IMR-90 (cell line): ENCODE measurements around the gene KATNB1. TPM values are rescaled to one million over a fixed set of nuclear protein-coding genes. Genes with fewer than 3 reads are reported as not detected.

Experiments used
- ATAC-seq: fragments of 200-7000 bp; cut with Tn5 transposase; 2 replicates; pipeline ENCODE4 v1.9.1; 2020; ENCODE audit warnings: low read depth, mild to moderate bottlenecking, moderate library complexity
- BruUV-seq: library from RNA; stranded (reverse); fragments of 400-500 nt; replicated peaks from 2 replicates; lab custom pipeline; 2021; lab: Mats Ljungman, UMichigan
- CTCF ChIA-PET: fragments of 300-600 bp; formaldehyde crosslinking; extraction: SDS; loops from one replicate; lab custom pipeline; 2021; ENCODE audit warnings: antibody characterized with exemption; lab: Yijun Ruan, JAX
- POLR2A ChIA-PET: fragments of 300-600 bp; sonication (Branson Sonifier 250); formaldehyde crosslinking; loops from one replicate; lab custom pipeline; 2022; ENCODE audit warnings: antibody characterized with exemption; ENCODE audit not compliant: unreplicated experiment; lab: Charles Lee
- DNase-seq: peaks from one replicate; pipeline ENCODE4 v3.0.0; 2013
- H2AFZ ChIP-seq: replicated peaks from 2 replicates; pipeline ENCODE3; 2013; ENCODE audit warnings: low read length, mild to moderate bottlenecking; ENCODE audit not compliant: poor library complexity
- H2AK5ac ChIP-seq: 2 replicates; pipeline ENCODE4 v1.6.1; 2013; ENCODE audit warnings: low read depth, low read length, inconsistent platforms
- H2AK9ac ChIP-seq: replicated peaks from 2 replicates; pipeline ENCODE3; 2013; ENCODE audit warnings: mild to moderate bottlenecking, low read depth, low read length, moderate library complexity; ENCODE audit not compliant: poor library complexity
- H2BK120ac ChIP-seq: 2 replicates; pipeline ENCODE4 v1.6.1; 2013; ENCODE audit warnings: low read depth, low read length, inconsistent platforms
- H2BK15ac ChIP-seq: 3 replicates; pipeline ENCODE4 v1.6.1; 2013; ENCODE audit warnings: low read depth, low read length, inconsistent platforms
- H2BK20ac ChIP-seq: 2 replicates; pipeline ENCODE4 v1.6.1; 2013; ENCODE audit warnings: low read depth, mild to moderate bottlenecking, inconsistent platforms, low read length, moderate library complexity
- H2BK5ac ChIP-seq: 2 replicates; pipeline ENCODE4 v1.6.1; 2013; ENCODE audit warnings: mild to moderate bottlenecking, low read depth, low read length, inconsistent platforms; ENCODE audit not compliant: poor library complexity, severe bottlenecking
- H3K14ac ChIP-seq: replicated peaks from 2 replicates; pipeline ENCODE4 v1.6.1; 2013; ENCODE audit warnings: low read depth, low read length, inconsistent platforms
- H3K18ac ChIP-seq: 2 replicates; pipeline ENCODE4 v1.6.1; 2013; ENCODE audit warnings: low read depth, low read length, control low read depth
- H3K23ac ChIP-seq: 2 replicates; pipeline ENCODE4 v1.6.1; 2013; ENCODE audit warnings: low read depth, low read length, inconsistent platforms
- H3K27ac ChIP-seq: 2 replicates; pipeline ENCODE4 v1.5.1; 2013; ENCODE audit warnings: mild to moderate bottlenecking, control low read depth, low read length; ENCODE audit not compliant: insufficient read depth
- H3K27me3 ChIP-seq: 2 replicates; pipeline ENCODE4 v1.6.1; 2013; ENCODE audit warnings: low read length; ENCODE audit not compliant: control insufficient read depth, insufficient read depth
- H3K36me3 ChIP-seq: 2 replicates; pipeline ENCODE4 v1.6.1; 2013; ENCODE audit warnings: low read length, mixed read lengths; ENCODE audit not compliant: control insufficient read depth, insufficient read depth
- H3K4ac ChIP-seq: 2 replicates; pipeline ENCODE4 v1.6.1; 2013; ENCODE audit warnings: low read depth, low read length, inconsistent platforms
- H3K4me1 ChIP-seq: 2 replicates; pipeline ENCODE4 v1.6.1; 2013; ENCODE audit warnings: low read length, mixed read lengths; ENCODE audit not compliant: control insufficient read depth, insufficient read depth
- H3K4me2 ChIP-seq: 2 replicates; pipeline ENCODE4 v1.6.1; 2013; ENCODE audit warnings: low read depth, mild to moderate bottlenecking, control low read depth, low read length, moderate library complexity
- H3K4me3 ChIP-seq: 2 replicates; pipeline ENCODE4 v1.5.1; 2013; ENCODE audit warnings: low read depth, mild to moderate bottlenecking, control low read depth, low read length, moderate library complexity; ENCODE audit not compliant: insufficient read depth
- H3K56ac ChIP-seq: 2 replicates; pipeline ENCODE4 v1.6.1; 2013; ENCODE audit warnings: low read length, inconsistent platforms; ENCODE audit not compliant: insufficient read depth; ENCODE audit errors: extremely low read depth
- H3K79me1 ChIP-seq, 2 experiments: 2 replicates each; pipeline ENCODE4 v1.6.1; 2013; ENCODE audit warnings: low read length in 2 of 2, inconsistent platforms in 1 of 2, low read depth in 1 of 2
- H3K9ac ChIP-seq: 2 replicates; pipeline ENCODE4 v1.6.1; 2013; ENCODE audit warnings: low read depth, low read length, control low read depth
- H3K9me1 ChIP-seq: 2 replicates; pipeline ENCODE4 v1.6.1; 2013; ENCODE audit warnings: low read length, inconsistent platforms; ENCODE audit not compliant: insufficient read depth
- H3K9me3 ChIP-seq: 2 replicates; pipeline ENCODE4 v1.6.1; 2013; ENCODE audit warnings: low read length; ENCODE audit not compliant: control insufficient read depth, insufficient read depth
- H4K20me1 ChIP-seq: 2 replicates; pipeline ENCODE4 v1.6.1; 2013; ENCODE audit warnings: low read length, inconsistent platforms; ENCODE audit not compliant: insufficient read depth
- H4K5ac ChIP-seq: 2 replicates; pipeline ENCODE4 v1.6.1; 2013; ENCODE audit warnings: mild to moderate bottlenecking, low read depth, low read length, control low read depth
- H4K8ac ChIP-seq, 2 experiments: 2 replicates each; pipeline ENCODE4 v1.6.1; 2013; ENCODE audit warnings: low read depth in 2 of 2, low read length in 2 of 2, control low read depth in 1 of 2, inconsistent platforms in 1 of 2
- H4K91ac ChIP-seq: 2 replicates; pipeline ENCODE4 v1.6.1; 2013; ENCODE audit warnings: low read depth, low read length, inconsistent platforms; ENCODE audit not compliant: insufficient read depth
- CEBPB ChIP-seq: IDR thresholded peaks from 2 replicates; pipeline ENCODE4 v1.6.1; 2012; ENCODE audit warnings: low read depth, low read length, improper control_type of control experiment
- CHD1 ChIP-seq: IDR thresholded peaks from 2 replicates; pipeline ENCODE4 v1.6.1; 2012; ENCODE audit warnings: low read depth, low read length, improper control_type of control experiment
- FOS ChIP-seq: fragments of 150-350 bp; IDR thresholded peaks from 2 replicates; pipeline ENCODE4 v1.6.1; 2016; ENCODE audit warnings: low read depth, low read length
- MAFK ChIP-seq: IDR thresholded peaks from 2 replicates; pipeline ENCODE4 v1.6.1; 2012; ENCODE audit warnings: low read depth, low read length, improper control_type of control experiment
- MAZ ChIP-seq: IDR thresholded peaks from 2 replicates; pipeline ENCODE4 v1.6.1; 2012; ENCODE audit warnings: low read depth, mild to moderate bottlenecking, low read length, improper control_type of control experiment, moderate library complexity, borderline replicate concordance
- MXI1 ChIP-seq: IDR thresholded peaks from 2 replicates; pipeline ENCODE4 v1.6.1; 2012; ENCODE audit warnings: low read depth, mild to moderate bottlenecking, low read length, moderate library complexity, borderline replicate concordance
- NFE2L2 ChIP-seq: fragments of 150-350 bp; IDR thresholded peaks from 2 replicates; pipeline ENCODE4 v1.6.1; 2016; ENCODE audit warnings: low read depth, mild to moderate bottlenecking, low read length
- POLR2A ChIP-seq: IDR thresholded peaks from 2 replicates; pipeline ENCODE4 v1.6.1; 2012; ENCODE audit warnings: mild to moderate bottlenecking, low read depth, low read length
- RCOR1 ChIP-seq: IDR thresholded peaks from 2 replicates; pipeline ENCODE4 v1.6.1; 2012; ENCODE audit warnings: mild to moderate bottlenecking, low read length, improper control_type of control experiment; ENCODE audit not compliant: insufficient replicate concordance
- RFX5 ChIP-seq: IDR thresholded peaks from 2 replicates; pipeline ENCODE4 v1.8.0; 2012; ENCODE audit warnings: low read depth, mild to moderate bottlenecking, low read length, moderate library complexity
- USF2 ChIP-seq: fragments of 150-350 bp; IDR thresholded peaks from 2 replicates; pipeline ENCODE4 v1.6.1; 2017; ENCODE audit warnings: mild to moderate bottlenecking, antibody characterized with exemption, low read length, low read depth
- WGBS, 2 experiments: methylation state at CpG; one replicate each; pipeline versions ENCODE4 v1.1.5 to v1.1.7; 2013; ENCODE audit warnings: missing lambda C conversion rate in 2 of 2; ENCODE audit not compliant: insufficient read length in 1 of 2; ENCODE audit errors: extremely low coverage in 2 of 2; 5-methylcytosine and 5-hydroxymethylcytosine counted together
- dilution Hi-C: fragments of 300-500 bp; cut with HindIII; formaldehyde crosslinking; loops from one replicate; pipeline ENCODE4 v1.14.3; 2018; ENCODE audit warnings: low sequenced_read_pairs; ENCODE audit not compliant: unreplicated experiment
- in situ Hi-C: fragments of 300-500 bp; cut with MboI; formaldehyde crosslinking; loops from 3 replicates; pipeline ENCODE4 v1.14.3; 2019; ENCODE audit warnings: low sequenced_read_pairs, inconsistent platforms, mixed read lengths
- intact Hi-C: fragments of 100-400 bp; cut with micrococcal nuclease; formaldehyde crosslinking; loops from 2 replicates; pipeline ENCODE4 v1.10.0; 2022
- polyA plus RNA-seq, 3 experiments: library from polyadenylated mRNA; depleted of rRNA; stranded (reverse); fragments of >200 nt; gene quantifications; 2 replicates each; pipeline ENCODE4 v1.2.3, GENCODE V29; 2012; ENCODE audit warnings: low replicate concordance in 1 of 3
- total RNA-seq: library from RNA; depleted of rRNA; stranded (reverse); fragments of >200 nt; gene quantifications from 2 replicates; pipeline ENCODE4 v1.2.3, GENCODE V29; 2012
- TF ChIP-seq, protein P1 (sequence below): fragments of 150-350 bp; IDR thresholded peaks from 2 replicates; pipeline ENCODE4 v1.6.1; 2016; ENCODE audit warnings: low read depth, mild to moderate bottlenecking, low read length, moderate library complexity, borderline replicate concordance
- TF ChIP-seq, protein P2 (sequence below): conservative IDR thresholded peaks from 2 replicates; pipeline ENCODE4 v1.5.1; 2012; ENCODE audit warnings: mild to moderate bottlenecking, low read depth, low read length, improper control_type of control experiment

The KATNB1 gene
- total and polyA plus RNA-seq, 2 of the 4 experiments (the other 2 are of a cell fraction) = 10.9 to 23.5 TPM

- ATAC-seq = peak; percentile 95
- Histone ChIP-seq H3K4me3 (no peak overlapping the region), H2BK5ac (peak overlapping the region; percentile 89), H3K27ac (peak overlapping the region; percentile 59), H2AK5ac (peak overlapping the region; percentile 99), H4K20me1 (peaks cover 3% of the 10 kb centered on the region; the same call in 1 of the 2 replicates), H2AFZ (peak overlapping the region; percentile 91), H4K5ac (peak overlapping the region; percentile 27; the same call in 1 of the 2 replicates), H3K23ac (peak overlapping the region; percentile 66; the same call in 1 of the 2 replicates), H3K36me3 (peaks cover 56% of the 10 kb centered on the region), H4K8ac (peak overlapping the region; percentile 38 to 76), H3K18ac (peak overlapping the region; percentile 26), H4K91ac (peak overlapping the region; percentile 88), H3K27me3 (no peaks in the 10 kb centered on the region), H3K4ac (peak overlapping the region; percentile 96), H3K79me1 (peaks cover 5 to 25% of the 10 kb centered on the region in 2 experiments; a peak in 3 of 4 replicates), H3K4me1 (peaks cover 7% of the 10 kb centered on the region), H2BK15ac (peak overlapping the region; percentile 57; the same call in 2 of the 3 replicates), H3K9me1 (peaks cover 4% of the 10 kb centered on the region), H2AK9ac (peak overlapping the region; percentile 98), H2BK120ac (peak overlapping the region; percentile 78), H3K14ac (peak overlapping the region; percentile 87), H3K9me3 (no peaks in the 10 kb centered on the region), H3K9ac (peak overlapping the region; percentile 19; the same call in 1 of the 2 replicates), H2BK20ac (peak overlapping the region; percentile 76), H3K4me2 (0 out of 2 replicates have a peak overlapping the region, but pooled peaks have one; percentile 1), H3K56ac (peak overlapping the region; percentile 38; the same call in 1 of the 2 replicates)
- 80% methylated on average over 1 of the region's 6 CpGs; no CpG with 5 or more reads in 1 of the 2 experiments for WGBS, 2 experiments
- intact Hi-C loops (no loop called here), dilution Hi-C loops (no loop called here), in situ Hi-C loops (no loop called here)
- peak; percentile 90 for DNase-seq
- POLR2A ChIA-PET = no interaction called here
- no TSS peak for BruUV-seq
- CTCF ChIA-PET = interaction anchor here (0.6 to 1.1 kb wide), 3 partner anchors 83 to 103 kb away, joined by 3 to 8 read pairs (median 4); no protein-coding TSS in a partner anchor
- TF ChIP-seq FOS = peak; percentile 91
- no peak for TF ChIP-seq POLR2A
- no peak for TF ChIP-seq MAFK
- TF ChIP-seq, protein P1, sequence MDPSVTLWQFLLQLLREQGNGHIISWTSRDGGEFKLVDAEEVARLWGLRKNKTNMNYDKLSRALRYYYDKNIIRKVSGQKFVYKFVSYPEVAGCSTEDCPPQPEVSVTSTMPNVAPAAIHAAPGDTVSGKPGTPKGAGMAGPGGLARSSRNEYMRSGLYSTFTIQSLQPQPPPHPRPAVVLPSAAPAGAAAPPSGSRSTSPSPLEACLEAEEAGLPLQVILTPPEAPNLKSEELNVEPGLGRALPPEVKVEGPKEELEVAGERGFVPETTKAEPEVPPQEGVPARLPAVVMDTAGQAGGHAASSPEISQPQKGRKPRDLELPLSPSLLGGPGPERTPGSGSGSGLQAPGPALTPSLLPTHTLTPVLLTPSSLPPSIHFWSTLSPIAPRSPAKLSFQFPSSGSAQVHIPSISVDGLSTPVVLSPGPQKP = no peak
- peak; percentile 74; the same call in 1 of the 2 replicates for TF ChIP-seq MXI1
- TF ChIP-seq MAZ = no peak
- TF ChIP-seq, protein P2, sequence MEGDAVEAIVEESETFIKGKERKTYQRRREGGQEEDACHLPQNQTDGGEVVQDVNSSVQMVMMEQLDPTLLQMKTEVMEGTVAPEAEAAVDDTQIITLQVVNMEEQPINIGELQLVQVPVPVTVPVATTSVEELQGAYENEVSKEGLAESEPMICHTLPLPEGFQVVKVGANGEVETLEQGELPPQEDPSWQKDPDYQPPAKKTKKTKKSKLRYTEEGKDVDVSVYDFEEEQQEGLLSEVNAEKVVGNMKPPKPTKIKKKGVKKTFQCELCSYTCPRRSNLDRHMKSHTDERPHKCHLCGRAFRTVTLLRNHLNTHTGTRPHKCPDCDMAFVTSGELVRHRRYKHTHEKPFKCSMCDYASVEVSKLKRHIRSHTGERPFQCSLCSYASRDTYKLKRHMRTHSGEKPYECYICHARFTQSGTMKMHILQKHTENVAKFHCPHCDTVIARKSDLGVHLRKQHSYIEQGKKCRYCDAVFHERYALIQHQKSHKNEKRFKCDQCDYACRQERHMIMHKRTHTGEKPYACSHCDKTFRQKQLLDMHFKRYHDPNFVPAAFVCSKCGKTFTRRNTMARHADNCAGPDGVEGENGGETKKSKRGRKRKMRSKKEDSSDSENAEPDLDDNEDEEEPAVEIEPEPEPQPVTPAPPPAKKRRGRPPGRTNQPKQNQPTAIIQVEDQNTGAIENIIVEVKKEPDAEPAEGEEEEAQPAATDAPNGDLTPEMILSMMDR = no peak
- TF ChIP-seq NFE2L2 = no peak
- TF ChIP-seq RFX5 = no peak
- TF ChIP-seq USF2 = peak; percentile 87
- no peak for TF ChIP-seq RCOR1
- no peak for TF ChIP-seq CEBPB
- TF ChIP-seq CHD1 = no peak
Observed at GRCh38 chr16:57764341-57765159, 29.0 kb downstream of the KATNB1 start.
